HEK293 (cell line): Measurements from ENCODE around the gene SLC26A1.

ENCODE experiments used
- ATF2 ChIP-seq: fragments of 450-650 bp; formaldehyde crosslinking; IDR thresholded peaks from 2 replicates; pipeline ENCODE4 v1.5.1; 2016; ENCODE audit warnings: missing biosample characterization, missing genetic modification characterization, low read depth
- GLI2 ChIP-seq: fragments of 450-650 bp; formaldehyde crosslinking; IDR thresholded peaks from 2 replicates; pipeline ENCODE4; 2017; ENCODE audit warnings: missing biosample characterization, missing genetic modification characterization, low read depth, borderline replicate concordance
- GLIS1 ChIP-seq: fragments of 450-650 bp; formaldehyde crosslinking; IDR thresholded peaks from 2 replicates; pipeline ENCODE4 v1.5.1; 2016; ENCODE audit warnings: missing biosample characterization, missing genetic modification characterization
- KLF8 ChIP-seq: fragments of 450-650 bp; formaldehyde crosslinking; IDR thresholded peaks from 2 replicates; pipeline ENCODE4 v1.5.1; 2016; ENCODE audit warnings: missing biosample characterization, missing genetic modification characterization
- MYNN ChIP-seq: fragments of 450-650 bp; formaldehyde crosslinking; IDR thresholded peaks from 2 replicates; pipeline ENCODE4 v1.5.1; 2016; ENCODE audit warnings: missing biosample characterization, missing genetic modification characterization, borderline replicate concordance
- OVOL3 ChIP-seq: fragments of 450-650 bp; formaldehyde crosslinking; IDR thresholded peaks from 2 replicates; pipeline ENCODE4 v1.5.1; 2016; ENCODE audit warnings: missing biosample characterization, missing genetic modification characterization
- TCF7L2 ChIP-seq: IDR thresholded peaks from 2 replicates; pipeline ENCODE4 v1.6.1; 2011; ENCODE audit warnings: low read depth, mild to moderate bottlenecking, inconsistent platforms, low read length, moderate library complexity, borderline replicate concordance
- YY2 ChIP-seq: fragments of 450-650 bp; formaldehyde crosslinking; IDR thresholded peaks from 2 replicates; pipeline ENCODE4 v1.5.1; 2016; ENCODE audit warnings: missing biosample characterization, missing genetic modification characterization
- ZBTB17 ChIP-seq: fragments of 450-650 bp; formaldehyde crosslinking; IDR thresholded peaks from 2 replicates; pipeline ENCODE4 v1.5.1; 2016; ENCODE audit warnings: missing biosample characterization, missing genetic modification characterization
- ZBTB20 ChIP-seq: fragments of 450-650 bp; formaldehyde crosslinking; IDR thresholded peaks from 2 replicates; pipeline ENCODE4 v1.5.1; 2016; ENCODE audit warnings: missing biosample characterization, missing genetic modification characterization
- ZBTB48 ChIP-seq: fragments of 450-650 bp; formaldehyde crosslinking; IDR thresholded peaks from 2 replicates; pipeline ENCODE4 v1.5.1; 2016; ENCODE audit warnings: missing biosample characterization, missing genetic modification characterization
- ZFP41 ChIP-seq: fragments of 450-650 bp; formaldehyde crosslinking; IDR thresholded peaks from 2 replicates; pipeline ENCODE4 v1.5.1; 2016; ENCODE audit warnings: missing biosample characterization, missing genetic modification characterization, borderline replicate concordance
- ZNF175 ChIP-seq: fragments of 450-650 bp; formaldehyde crosslinking; IDR thresholded peaks from 2 replicates; pipeline ENCODE4 v1.5.1; 2016; ENCODE audit warnings: missing biosample characterization, missing genetic modification characterization
- ZNF18 ChIP-seq: fragments of 450-650 bp; formaldehyde crosslinking; IDR thresholded peaks from 2 replicates; pipeline ENCODE4 v1.5.1; 2016; ENCODE audit warnings: missing biosample characterization, missing genetic modification characterization
- ZNF26 ChIP-seq: fragments of 450-650 bp; formaldehyde crosslinking; IDR thresholded peaks from 2 replicates; pipeline ENCODE4 v1.5.1; 2016; ENCODE audit warnings: missing biosample characterization, missing genetic modification characterization
- ZNF266 ChIP-seq: fragments of 450-650 bp; formaldehyde crosslinking; IDR thresholded peaks from 2 replicates; pipeline ENCODE4 v1.5.1; 2016; ENCODE audit warnings: missing biosample characterization, missing genetic modification characterization, low read depth
- ZNF280D ChIP-seq: fragments of 450-650 bp; formaldehyde crosslinking; IDR thresholded peaks from 2 replicates; pipeline ENCODE4 v1.5.1; 2016; ENCODE audit warnings: missing biosample characterization, missing genetic modification characterization
- ZNF350 ChIP-seq: fragments of 450-650 bp; formaldehyde crosslinking; IDR thresholded peaks from 2 replicates; pipeline ENCODE4 v1.5.0; 2017; ENCODE audit warnings: missing biosample characterization, mild to moderate bottlenecking, missing genetic modification characterization
- ZNF362 ChIP-seq: fragments of 450-650 bp; formaldehyde crosslinking; IDR thresholded peaks from 2 replicates; pipeline ENCODE4 v1.5.1; 2016; ENCODE audit warnings: missing biosample characterization, missing genetic modification characterization
- ZNF398 ChIP-seq: fragments of 450-650 bp; formaldehyde crosslinking; IDR thresholded peaks from 2 replicates; pipeline ENCODE4 v1.5.1; 2017; ENCODE audit warnings: missing biosample characterization, missing genetic modification characterization
- ZNF433 ChIP-seq: fragments of 450-650 bp; formaldehyde crosslinking; IDR thresholded peaks from 2 replicates; pipeline ENCODE4 v1.5.1; 2016; ENCODE audit warnings: missing biosample characterization, missing genetic modification characterization, low read depth
- ZNF549 ChIP-seq: fragments of 450-650 bp; IDR thresholded peaks from 2 replicates; pipeline ENCODE4 v1.5.1; 2018; ENCODE audit warnings: missing biosample characterization, missing genetic modification characterization, mild to moderate bottlenecking, inconsistent platforms, moderate library complexity
- ZNF580 ChIP-seq: fragments of 450-650 bp; formaldehyde crosslinking; IDR thresholded peaks from 2 replicates; pipeline ENCODE4 v1.5.1; 2016; ENCODE audit warnings: missing biosample characterization, missing genetic modification characterization
- ZNF624 ChIP-seq: fragments of 450-650 bp; formaldehyde crosslinking; IDR thresholded peaks from 2 replicates; pipeline ENCODE4 v1.5.1; 2017; ENCODE audit warnings: missing biosample characterization, missing genetic modification characterization
- ZNF639 ChIP-seq: fragments of 450-650 bp; formaldehyde crosslinking; IDR thresholded peaks from 2 replicates; pipeline ENCODE4 v1.5.1; 2016; ENCODE audit warnings: missing biosample characterization, missing genetic modification characterization
- ZNF776 ChIP-seq: fragments of 450-650 bp; formaldehyde crosslinking; IDR thresholded peaks from 2 replicates; pipeline ENCODE4 v1.5.0; 2017; ENCODE audit warnings: missing biosample characterization, missing genetic modification characterization, borderline replicate concordance
- ZSCAN23 ChIP-seq: fragments of 450-650 bp; formaldehyde crosslinking; IDR thresholded peaks from 2 replicates; pipeline ENCODE4 v1.5.1; 2016; ENCODE audit warnings: missing biosample characterization, missing genetic modification characterization
- ZSCAN30 ChIP-seq: fragments of 450-650 bp; IDR thresholded peaks from 2 replicates; pipeline ENCODE4 v1.5.1; 2018; ENCODE audit warnings: missing biosample characterization, mild to moderate bottlenecking, missing genetic modification characterization, moderate library complexity

Gene SLC26A1

GRCh38 chr4:1010395-1011021, 17.3 kb upstream of the SLC26A1 start (continued):
- no peak for TF ChIP-seq ZNF26 (tag by site-specific recombination)
- TF ChIP-seq ZFP41 = no peak
- no peak for TF ChIP-seq ZSCAN23
- TF ChIP-seq ZBTB17 (tag by site-specific recombination) = peak; percentile 44
- no peak for TF ChIP-seq ZNF580
- no peak for TF ChIP-seq ZNF776
- TF ChIP-seq MYNN (tag by site-specific recombination) = no peak
- no peak for TF ChIP-seq ATF2 (tag by site-specific recombination)
- no peak for TF ChIP-seq ZNF549
- no peak for TF ChIP-seq GLI2 (tag by site-specific recombination)
- no peak for TF ChIP-seq ZNF280D (tag by site-specific recombination)
- TF ChIP-seq YY2 = no peak
- no peak for TF ChIP-seq ZNF362 (tag by site-specific recombination)
- TF ChIP-seq ZNF639 (tag by site-specific recombination) = no peak
- TF ChIP-seq ZNF18 (tag by site-specific recombination) = no peak
- peak; percentile 45 for TF ChIP-seq ZNF398 (tag by site-specific recombination)
- TF ChIP-seq ZNF624 (tag by site-specific recombination) = no peak
- TF ChIP-seq ZNF350 = no peak
- no peak for TF ChIP-seq TCF7L2
- TF ChIP-seq OVOL3 = no peak
- TF ChIP-seq ZSCAN30 (tag by site-specific recombination) = no peak
- TF ChIP-seq ZBTB48 = no peak
- TF ChIP-seq GLIS1 (tag by site-specific recombination) = no peak
- no peak for TF ChIP-seq ZNF175 (tag by site-specific recombination)
- no peak for TF ChIP-seq ZNF266 (tag by site-specific recombination)
- peak; percentile 12; the same call in 1 of the 2 replicates for TF ChIP-seq KLF8 (tag by site-specific recombination)
- no peak for TF ChIP-seq ZNF433 (tag by site-specific recombination)
- TF ChIP-seq ZBTB20 (tag by site-specific recombination) = peak; percentile 80
